ENCODE measurements around the gene SEMA3C. TPM values are rescaled to one million over a fixed set of nuclear protein-coding genes. Genes with fewer than 3 reads are reported as not detected.

The SEMA3C gene
- total RNA-seq, 4 donors from 2014 or later = 2.6 to 30.9 (median 14.2) TPM

DNA sequence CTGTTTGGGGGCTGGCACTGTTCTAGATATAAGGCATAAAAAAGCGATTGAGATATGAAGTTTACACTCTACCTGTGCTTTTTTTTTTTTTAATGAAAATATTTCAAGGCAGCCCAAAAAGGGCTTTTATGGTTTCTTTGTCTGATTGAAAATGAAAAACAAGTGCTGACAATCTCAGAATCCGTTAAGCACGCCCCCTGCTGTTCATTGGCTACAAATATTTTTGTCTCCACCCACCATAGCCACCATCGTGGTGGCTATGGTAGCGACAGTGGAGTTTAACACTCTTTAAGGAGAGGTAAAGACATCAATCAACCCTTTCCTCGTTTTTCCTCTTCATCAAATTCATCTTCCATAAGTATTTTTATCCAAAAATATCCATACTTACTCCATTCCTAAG lies 186.2 kb downstream of the SEMA3C start:
- TF ChIP-seq, protein P1, sequence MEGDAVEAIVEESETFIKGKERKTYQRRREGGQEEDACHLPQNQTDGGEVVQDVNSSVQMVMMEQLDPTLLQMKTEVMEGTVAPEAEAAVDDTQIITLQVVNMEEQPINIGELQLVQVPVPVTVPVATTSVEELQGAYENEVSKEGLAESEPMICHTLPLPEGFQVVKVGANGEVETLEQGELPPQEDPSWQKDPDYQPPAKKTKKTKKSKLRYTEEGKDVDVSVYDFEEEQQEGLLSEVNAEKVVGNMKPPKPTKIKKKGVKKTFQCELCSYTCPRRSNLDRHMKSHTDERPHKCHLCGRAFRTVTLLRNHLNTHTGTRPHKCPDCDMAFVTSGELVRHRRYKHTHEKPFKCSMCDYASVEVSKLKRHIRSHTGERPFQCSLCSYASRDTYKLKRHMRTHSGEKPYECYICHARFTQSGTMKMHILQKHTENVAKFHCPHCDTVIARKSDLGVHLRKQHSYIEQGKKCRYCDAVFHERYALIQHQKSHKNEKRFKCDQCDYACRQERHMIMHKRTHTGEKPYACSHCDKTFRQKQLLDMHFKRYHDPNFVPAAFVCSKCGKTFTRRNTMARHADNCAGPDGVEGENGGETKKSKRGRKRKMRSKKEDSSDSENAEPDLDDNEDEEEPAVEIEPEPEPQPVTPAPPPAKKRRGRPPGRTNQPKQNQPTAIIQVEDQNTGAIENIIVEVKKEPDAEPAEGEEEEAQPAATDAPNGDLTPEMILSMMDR (IDR thresholded peaks at IDR 0.05) = peak in 1 of 6 experiments; percentile 20
- no peak for TF ChIP-seq POLR2A (IDR thresholded peaks at IDR 0.05)
- Histone ChIP-seq H3K27me3 (no peaks in the 10 kb centered on the region), H3K36me3 (no peaks in the 10 kb centered on the region), H3K4me3 (no peak overlapping the region), H3K27ac (no peak overlapping the region), H3K4me1 (no peaks in the 10 kb centered on the region), H3K9me3 (no peaks in the 10 kb centered on the region)
- intact Hi-C loops (cut with DNase I) = no loop called here
- 61 to 64% methylated on average over 6 of the region's 6 CpGs for WGBS, 2 donors
- no peak for DNase-seq

DNA sequence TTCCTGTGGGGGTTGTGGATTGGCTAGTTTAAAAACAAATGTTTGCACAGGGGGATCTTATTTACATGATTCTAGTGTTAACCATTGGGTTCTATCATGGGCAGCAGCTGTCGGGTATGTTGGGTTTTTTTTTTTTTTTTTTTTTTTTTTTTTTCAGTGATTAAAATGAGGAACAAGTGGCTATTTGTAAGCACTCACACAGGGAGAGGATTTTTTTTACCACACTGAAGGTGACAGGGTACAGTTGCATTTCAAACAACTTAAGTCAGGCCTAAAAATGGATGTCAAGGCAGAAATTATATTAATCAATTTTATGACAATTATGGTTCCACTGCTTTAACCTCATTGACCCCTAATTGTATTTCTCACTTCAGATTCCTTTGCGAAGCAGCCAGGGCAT lies 187.6 kb downstream of the SEMA3C start:
- TF ChIP-seq POLR2A (IDR thresholded peaks at IDR 0.05) = no peak
- TF ChIP-seq, protein P1 (IDR thresholded peaks at IDR 0.05) = no peak
- Histone ChIP-seq H3K27ac (no peak overlapping the region), H3K27me3 (no peaks in the 10 kb centered on the region), H3K4me3 (no peak overlapping the region), H3K4me1 (no peaks in the 10 kb centered on the region), H3K36me3 (no peaks in the 10 kb centered on the region), H3K9me3 (no peaks in the 10 kb centered on the region)
- intact Hi-C loops (cut with DNase I) = no loop called here
- 62 to 67% methylated on average over 2 of the region's 2 CpGs for WGBS, 2 donors
- DNase-seq = no peak

- Histone ChIP-seq H3K36me3 (no peaks in the 10 kb centered on the region), H3K27me3 (no peaks in the 10 kb centered on the region), H3K9me3 (no peaks in the 10 kb centered on the region), H3K4me1 (no peaks in the 10 kb centered on the region), H3K27ac (no peak overlapping the region), H3K4me3 (no peak overlapping the region)
- 36 to 47% methylated on average over 2 of the region's 2 CpGs for WGBS, 2 donors
- TF ChIP-seq POLR2A (IDR thresholded peaks at IDR 0.05) = no peak
- TF ChIP-seq, protein P1 (IDR thresholded peaks at IDR 0.05) = no peak
- intact Hi-C loops (cut with DNase I) = no loop called here
- DNase-seq = no peak
Observed at GRCh38 chr7:80729591-80730320, 189.1 kb downstream of the SEMA3C start.

DNA sequence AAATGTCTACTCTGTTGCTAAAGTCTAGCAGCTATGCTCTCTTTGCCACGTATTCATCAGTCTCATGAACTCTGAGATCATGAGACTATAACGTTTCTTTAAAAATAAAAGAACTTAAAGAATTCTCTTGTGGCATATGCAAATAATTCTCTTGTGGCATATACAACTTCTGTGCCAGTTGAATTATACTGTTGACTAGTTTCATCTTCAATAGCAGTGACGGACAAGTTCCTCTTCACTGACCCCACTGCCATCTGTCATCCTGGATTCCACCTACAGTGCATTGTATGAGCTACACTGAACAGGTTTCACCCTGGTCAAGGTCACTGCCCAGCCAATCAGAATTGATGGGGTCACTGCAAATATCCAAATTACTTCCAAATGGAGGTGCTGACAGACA lies 192.2 kb downstream of the SEMA3C start:
- intact Hi-C loops (cut with DNase I) = no loop called here
- Histone ChIP-seq H3K27ac (no peak overlapping the region), H3K9me3 (no peaks in the 10 kb centered on the region), H3K27me3 (no peaks in the 10 kb centered on the region), H3K4me1 (peaks cover 0 to 16% (median 7%) of the 10 kb centered on the region in 3 donors), H3K4me3 (no peak overlapping the region), H3K36me3 (no peaks in the 10 kb centered on the region)
- no peak for TF ChIP-seq POLR2A (IDR thresholded peaks at IDR 0.05)
- TF ChIP-seq, protein P1 (IDR thresholded peaks at IDR 0.05) = no peak
- whole genome bisulfite sequencing, 2 donors = 71 to 77% methylated on average over 3 of the region's 3 CpGs
- DNase-seq = no peak

- WGBS, 2 donors = 58 to 82% methylated on average over 4 of the region's 4 CpGs
- intact Hi-C loops (cut with DNase I) = no loop called here
Observed at GRCh38 chr7:80725181-80725611, 193.7 kb downstream of the SEMA3C start.

More at GRCh38 chr7:80725181-80725611, 193.7 kb downstream of the SEMA3C start:
- peaks cover 0 to 21% (median 11%) of the 10 kb centered on the region in 3 donors for H3K4me1 ChIP-seq
- H3K36me3 ChIP-seq = no peaks in the 10 kb centered on the region
- H3K4me3 ChIP-seq = no peak overlapping the region
- TF ChIP-seq, protein P1 (IDR thresholded peaks at IDR 0.05) = no peak
- no peak for TF ChIP-seq POLR2A (IDR thresholded peaks at IDR 0.05)
- H3K27ac ChIP-seq = no peak overlapping the region
- no peaks in the 10 kb centered on the region for H3K9me3 ChIP-seq
- DNase-seq = no peak
- H3K27me3 ChIP-seq = no peaks in the 10 kb centered on the region
